Fibroblast of lung (primary cell): ENCODE results near the gene GATA3.
A peak's percentile ranks its signal among the peaks of the same experiment; 100 is the strongest.

Experiments used
- EZH2 ChIP-seq: IDR thresholded peaks from 2 replicates; pipeline ENCODE4 v1.5.1; 2012; ENCODE audit warnings: low read length, control low read depth, mild to moderate bottlenecking; ENCODE audit errors: missing control alignments
- TF ChIP-seq, protein P1 (sequence below), 2 donors: IDR thresholded peaks in 1 of 2; conservative IDR thresholded peaks in 1 of 2; 1 replicate in 1 of 2; 2 replicates in 1 of 2; pipeline ENCODE4 v1.5.1; 2011 to 2012; ENCODE audit warnings: low read length in 2 of 2, control low read depth in 1 of 2, inconsistent platforms in 1 of 2, low read depth in 1 of 2, mild to moderate bottlenecking in 1 of 2

DNA sequence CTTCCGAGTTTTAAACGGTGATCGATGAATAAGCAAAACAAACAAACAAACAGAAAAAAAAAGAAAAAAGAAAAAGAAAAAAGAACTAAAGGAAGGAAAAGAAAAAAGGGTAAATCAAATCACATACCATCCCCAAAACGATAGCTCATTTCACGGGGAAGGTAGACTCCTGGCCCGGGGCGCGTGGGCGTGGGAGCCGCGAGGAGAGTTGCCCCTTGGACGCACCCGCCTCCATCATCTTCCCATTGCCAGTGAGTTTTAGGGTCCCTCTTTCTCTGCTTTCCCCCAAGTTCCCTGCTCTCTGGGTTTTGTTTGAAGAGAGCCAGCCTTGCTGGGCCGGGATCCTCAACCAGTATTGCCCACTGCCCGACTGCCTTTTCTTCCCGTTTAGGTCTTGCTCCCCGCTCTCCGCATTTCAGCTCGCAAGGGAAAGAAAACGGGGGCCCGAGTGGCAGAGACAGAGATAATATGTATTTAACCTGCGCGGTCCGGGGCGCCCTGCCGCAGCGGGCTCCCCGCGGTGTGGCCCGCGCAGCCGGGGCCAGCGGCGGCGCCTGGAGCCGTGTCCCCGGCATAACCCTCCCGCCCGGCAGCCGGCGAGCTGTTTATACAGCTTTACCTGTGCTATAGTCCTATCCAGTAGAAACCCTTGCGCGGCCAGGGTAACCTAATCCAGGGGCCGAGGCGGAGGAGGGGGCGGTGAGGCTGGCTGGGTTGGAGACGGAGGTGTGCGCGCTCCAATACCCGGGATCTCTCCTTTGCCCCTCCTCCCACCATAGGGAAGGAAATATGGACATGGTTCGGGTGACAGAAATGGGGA, 5.2 kb upstream of the GATA3 start:
- peak; percentile 92 for TF ChIP-seq EZH2
- TF ChIP-seq, protein P1, sequence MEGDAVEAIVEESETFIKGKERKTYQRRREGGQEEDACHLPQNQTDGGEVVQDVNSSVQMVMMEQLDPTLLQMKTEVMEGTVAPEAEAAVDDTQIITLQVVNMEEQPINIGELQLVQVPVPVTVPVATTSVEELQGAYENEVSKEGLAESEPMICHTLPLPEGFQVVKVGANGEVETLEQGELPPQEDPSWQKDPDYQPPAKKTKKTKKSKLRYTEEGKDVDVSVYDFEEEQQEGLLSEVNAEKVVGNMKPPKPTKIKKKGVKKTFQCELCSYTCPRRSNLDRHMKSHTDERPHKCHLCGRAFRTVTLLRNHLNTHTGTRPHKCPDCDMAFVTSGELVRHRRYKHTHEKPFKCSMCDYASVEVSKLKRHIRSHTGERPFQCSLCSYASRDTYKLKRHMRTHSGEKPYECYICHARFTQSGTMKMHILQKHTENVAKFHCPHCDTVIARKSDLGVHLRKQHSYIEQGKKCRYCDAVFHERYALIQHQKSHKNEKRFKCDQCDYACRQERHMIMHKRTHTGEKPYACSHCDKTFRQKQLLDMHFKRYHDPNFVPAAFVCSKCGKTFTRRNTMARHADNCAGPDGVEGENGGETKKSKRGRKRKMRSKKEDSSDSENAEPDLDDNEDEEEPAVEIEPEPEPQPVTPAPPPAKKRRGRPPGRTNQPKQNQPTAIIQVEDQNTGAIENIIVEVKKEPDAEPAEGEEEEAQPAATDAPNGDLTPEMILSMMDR (conservative IDR thresholded peaks at IDR 0.05 in 1 of 2, IDR thresholded peaks at IDR 0.05 in 1 of 2; ENCODE audit: low read depth in 1 of 2, low read length in 2 of 2) = no peak
